Activated T-cell treated with anti-CD3 and anti-CD28 coated beads, Interleukin-2, amount 50 U/mL, for 1 hour (primary cell): ENCODE measurements around the gene ALPK1.
"Not testable (repeated sequence)": the region's sequence is repeated elsewhere in the genome, so short reads cannot be mapped to it uniquely, and the experiment has no call there.

Experiments
- DNase-seq: peaks from one replicate; pipeline ENCODE4 v3.0.0-alpha.2; 2020

The ALPK1 gene

GRCh38 chr4:112472318-112472717 is 175.1 kb downstream of the ALPK1 start:
- DNase-seq, result no peak

- DNase-seq, result no peak
Observed at GRCh38 chr4:112473985-112474384, 176.8 kb downstream of the ALPK1 start.

- no peak for DNase-seq
Observed at GRCh38 chr4:112485930-112486329, 188.8 kb downstream of the ALPK1 start.

GRCh38 chr4:112490808-112491207 is 193.6 kb downstream of the ALPK1 start:
- DNase-seq, result not testable (repeated sequence)
